ENCODE results near the gene ATXN7.

- TF ChIP-seq CTCF (IDR thresholded peaks at IDR 0.05) (no peak), ZFX (IDR thresholded peaks at IDR 0.05; ENCODE audit: borderline replicate concordance) (no peak)
Observed at GRCh38 chr3:63980830-63981498, 117.3 kb downstream of the ATXN7 start.

Measured in 22Rv1 (cell line).